Measurements from ENCODE around the gene ZNF835. TPM values are rescaled to one million over a fixed set of nuclear protein-coding genes. Genes with fewer than 3 reads are reported as not detected.

ZNF835 gene
- total RNA-seq, 2 donors from 2014 or later, result 0.13 to 0.42 TPM

DNA sequence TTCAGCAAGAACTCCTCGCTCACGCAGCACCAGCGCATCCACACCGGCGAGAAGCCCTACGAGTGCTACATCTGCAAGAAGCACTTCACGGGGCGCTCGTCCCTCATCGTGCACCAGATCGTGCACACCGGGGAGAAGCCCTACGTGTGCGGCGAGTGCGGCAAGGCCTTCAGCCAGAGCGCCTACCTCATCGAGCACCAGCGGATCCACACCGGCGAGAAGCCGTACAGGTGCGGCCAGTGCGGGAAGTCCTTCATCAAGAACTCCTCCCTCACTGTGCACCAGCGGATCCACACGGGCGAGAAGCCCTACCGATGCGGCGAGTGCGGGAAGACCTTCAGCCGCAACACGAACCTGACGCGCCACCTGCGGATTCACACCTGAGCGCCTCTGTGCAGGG, 49.2 kb downstream of the ZNF835 start:
- no peak for DNase-seq
- peaks cover 46% of the 10 kb centered on the region for H3K36me3 ChIP-seq (ENCODE audit: control insufficient read depth, insufficient read depth, low read length)

DNA sequence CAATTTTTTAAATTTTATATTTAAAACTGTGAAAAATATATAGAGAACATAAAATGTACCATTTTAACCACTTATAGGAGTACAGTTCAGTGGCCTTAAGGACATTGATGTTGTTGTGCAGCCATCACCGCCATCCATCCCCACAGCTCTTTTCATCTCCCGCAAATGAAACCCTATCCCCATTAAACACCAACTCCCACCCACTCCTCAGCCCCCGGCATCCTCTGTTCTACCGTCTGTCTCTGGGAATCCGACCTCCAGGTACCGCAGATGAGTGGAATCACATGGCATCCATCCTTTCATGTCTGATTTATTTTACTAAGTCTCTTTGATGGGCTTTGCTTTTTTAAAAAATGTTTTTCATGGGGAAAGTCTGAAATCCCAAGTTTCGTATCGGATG, 52.4 kb downstream of the ZNF835 start:
- H3K4me3 Mint-ChIP-seq, result no peak overlapping the region
- H3K27ac Mint-ChIP-seq, result no peak overlapping the region
- no peak for DNase-seq
- H3K9me3 Mint-ChIP-seq, result peaks cover 89% of the 10 kb centered on the region
- 76 to 86% methylated on average over 6 to 8 of the region's 8 CpGs for WGBS, 2 experiments (ENCODE audit: insufficient coverage in 1 of 2, insufficient read length in 1 of 2)
- no peaks in the 10 kb centered on the region for H3K27me3 Mint-ChIP-seq (ENCODE audit: insufficient read depth)
- no peak overlapping the region for H3K9ac ChIP-seq (ENCODE audit: extremely low read depth, low read length, poor library complexity, severe bottlenecking)
- H3K4me3 ChIP-seq (ENCODE audit: low read length), result no peak overlapping the region
- H3K27ac ChIP-seq (ENCODE audit: low read depth, low read length), result no peak overlapping the region
- peaks cover 72% of the 10 kb centered on the region for H3K9me3 ChIP-seq (ENCODE audit: control insufficient read depth, low read length)
- H3K4me1 ChIP-seq (ENCODE audit: control insufficient read depth, insufficient read depth, low read length), result no peaks in the 10 kb centered on the region
- TF ChIP-seq, protein P1, sequence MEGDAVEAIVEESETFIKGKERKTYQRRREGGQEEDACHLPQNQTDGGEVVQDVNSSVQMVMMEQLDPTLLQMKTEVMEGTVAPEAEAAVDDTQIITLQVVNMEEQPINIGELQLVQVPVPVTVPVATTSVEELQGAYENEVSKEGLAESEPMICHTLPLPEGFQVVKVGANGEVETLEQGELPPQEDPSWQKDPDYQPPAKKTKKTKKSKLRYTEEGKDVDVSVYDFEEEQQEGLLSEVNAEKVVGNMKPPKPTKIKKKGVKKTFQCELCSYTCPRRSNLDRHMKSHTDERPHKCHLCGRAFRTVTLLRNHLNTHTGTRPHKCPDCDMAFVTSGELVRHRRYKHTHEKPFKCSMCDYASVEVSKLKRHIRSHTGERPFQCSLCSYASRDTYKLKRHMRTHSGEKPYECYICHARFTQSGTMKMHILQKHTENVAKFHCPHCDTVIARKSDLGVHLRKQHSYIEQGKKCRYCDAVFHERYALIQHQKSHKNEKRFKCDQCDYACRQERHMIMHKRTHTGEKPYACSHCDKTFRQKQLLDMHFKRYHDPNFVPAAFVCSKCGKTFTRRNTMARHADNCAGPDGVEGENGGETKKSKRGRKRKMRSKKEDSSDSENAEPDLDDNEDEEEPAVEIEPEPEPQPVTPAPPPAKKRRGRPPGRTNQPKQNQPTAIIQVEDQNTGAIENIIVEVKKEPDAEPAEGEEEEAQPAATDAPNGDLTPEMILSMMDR (conservative IDR thresholded peaks at IDR 0.05), result no peak
- no peaks in the 10 kb centered on the region for H3K27me3 ChIP-seq (ENCODE audit: control insufficient read depth, insufficient read depth, low read length, poor library complexity, severe bottlenecking)
- peaks cover 47% of the 10 kb centered on the region for H3K36me3 ChIP-seq (ENCODE audit: control insufficient read depth, insufficient read depth, low read length)
- no peaks in the 10 kb centered on the region for H3K4me1 Mint-ChIP-seq
- peaks cover 88% of the 10 kb centered on the region for H3K36me3 Mint-ChIP-seq (ENCODE audit: low read depth)

More for the DNA sequence above, 49.2 kb downstream of the ZNF835 start:
- no peak overlapping the region for H3K9ac ChIP-seq (ENCODE audit: extremely low read depth, low read length, poor library complexity, severe bottlenecking)
- H3K9me3 ChIP-seq (ENCODE audit: control insufficient read depth, low read length), result peaks cover 59% of the 10 kb centered on the region
- H3K9me3 Mint-ChIP-seq, result peaks cover 83% of the 10 kb centered on the region
- 95 to 99% methylated on average over 27 to 37 of the region's 37 CpGs for WGBS, 2 experiments (ENCODE audit: insufficient coverage in 1 of 2, insufficient read length in 1 of 2)
- H3K4me1 Mint-ChIP-seq, result no peaks in the 10 kb centered on the region
- no peaks in the 10 kb centered on the region for H3K4me1 ChIP-seq (ENCODE audit: control insufficient read depth, insufficient read depth, low read length)
- TF ChIP-seq, protein P1 (conservative IDR thresholded peaks at IDR 0.05), result no peak
- H3K27ac Mint-ChIP-seq, result no peak overlapping the region
- H3K27me3 Mint-ChIP-seq (ENCODE audit: insufficient read depth), result no peaks in the 10 kb centered on the region
- no peak overlapping the region for H3K4me3 Mint-ChIP-seq
- H3K27me3 ChIP-seq (ENCODE audit: control insufficient read depth, insufficient read depth, low read length, poor library complexity, severe bottlenecking), result no peaks in the 10 kb centered on the region
- H3K27ac ChIP-seq (ENCODE audit: low read depth, low read length), result no peak overlapping the region
- peaks cover 80% of the 10 kb centered on the region for H3K36me3 Mint-ChIP-seq (ENCODE audit: low read depth)
- no peak overlapping the region for H3K4me3 ChIP-seq (ENCODE audit: low read length)

DNA sequence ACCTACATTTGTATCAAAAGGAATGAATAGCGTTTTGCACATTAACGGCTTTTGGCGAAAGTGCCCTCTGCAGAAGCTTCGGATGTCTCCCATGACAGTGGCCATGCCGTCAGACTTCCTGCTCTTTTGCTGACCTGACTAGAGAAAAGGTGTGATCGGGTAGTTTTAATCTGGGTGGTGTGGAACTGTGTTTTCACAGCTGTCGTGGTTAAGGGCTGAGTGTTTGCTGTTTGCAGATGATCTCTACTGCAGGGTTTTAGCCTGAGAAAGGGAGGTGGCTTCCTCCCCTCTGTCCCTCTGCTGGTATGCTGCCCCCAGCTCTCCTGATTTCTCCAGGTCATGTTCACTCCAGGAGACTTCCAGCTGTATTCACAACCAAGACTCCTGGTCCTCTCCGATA, 54.0 kb downstream of the ZNF835 start:
- no peak overlapping the region for H3K4me3 Mint-ChIP-seq
- peaks cover 65% of the 10 kb centered on the region for H3K9me3 ChIP-seq (ENCODE audit: control insufficient read depth, low read length)
- H3K9ac ChIP-seq (ENCODE audit: extremely low read depth, low read length, poor library complexity, severe bottlenecking), result no peak overlapping the region

More for the DNA sequence above, 54.0 kb downstream of the ZNF835 start:
- H3K4me3 ChIP-seq (ENCODE audit: low read length), result no peak overlapping the region
- WGBS, 2 experiments (ENCODE audit: insufficient coverage in 1 of 2, insufficient read length in 1 of 2), result 89 to 96% methylated on average over 4 to 8 of the region's 8 CpGs
- no peaks in the 10 kb centered on the region for H3K27me3 ChIP-seq (ENCODE audit: control insufficient read depth, insufficient read depth, low read length, poor library complexity, severe bottlenecking)
- no peaks in the 10 kb centered on the region for H3K4me1 Mint-ChIP-seq
- peaks cover 92% of the 10 kb centered on the region for H3K9me3 Mint-ChIP-seq
- TF ChIP-seq, protein P1 (conservative IDR thresholded peaks at IDR 0.05), result no peak
- H3K27me3 Mint-ChIP-seq (ENCODE audit: insufficient read depth), result no peaks in the 10 kb centered on the region
- no peak for DNase-seq
- no peaks in the 10 kb centered on the region for H3K4me1 ChIP-seq (ENCODE audit: control insufficient read depth, insufficient read depth, low read length)
- peaks cover 41% of the 10 kb centered on the region for H3K36me3 ChIP-seq (ENCODE audit: control insufficient read depth, insufficient read depth, low read length)
- H3K27ac Mint-ChIP-seq, result no peak overlapping the region
- no peak overlapping the region for H3K27ac ChIP-seq (ENCODE audit: low read depth, low read length)
- H3K36me3 Mint-ChIP-seq (ENCODE audit: low read depth), result peaks cover 87% of the 10 kb centered on the region
